ENCODE data around the gene GRID2.
"Not testable (repeated sequence)": the region's sequence is repeated elsewhere in the genome, so short reads cannot be mapped to it uniquely, and the experiment has no call there.

Gene GRID2

GRCh38 chr4:93232883-93233282 is 929.1 kb downstream of the GRID2 start:
- H3K4me2 ChIP-seq, result no peak overlapping the region
- H3K9me3 ChIP-seq, result no peaks in the 10 kb centered on the region
- no peaks in the 10 kb centered on the region for H4K20me1 ChIP-seq
- no peak overlapping the region for H3K9ac ChIP-seq
- H3K27me3 ChIP-seq, result no peaks in the 10 kb centered on the region
- H3K36me3 ChIP-seq, result no peaks in the 10 kb centered on the region
- no peaks in the 10 kb centered on the region for H3K4me1 ChIP-seq
- H3K4me3 ChIP-seq, result no peak overlapping the region
- H3K27ac ChIP-seq, result no peak overlapping the region
- no peak for TF ChIP-seq Cebpa-rat (IDR thresholded peaks at IDR 0.05)

- Histone ChIP-seq H3K27me3 (no peaks in the 10 kb centered on the region), H3K4me1 (no peaks in the 10 kb centered on the region), H3K9ac (no peak overlapping the region), H3K27ac (no peak overlapping the region), H3K36me3 (no peaks in the 10 kb centered on the region), H3K4me2 (no peak overlapping the region), H4K20me1 (no peaks in the 10 kb centered on the region), H3K4me3 (no peak overlapping the region), H3K9me3 (no peaks in the 10 kb centered on the region)
- no peak for TF ChIP-seq Cebpa-rat (IDR thresholded peaks at IDR 0.05)
Observed at GRCh38 chr4:93237521-93237920, 933.8 kb downstream of the GRID2 start.

GRCh38 chr4:93243262-93243661 is 939.5 kb downstream of the GRID2 start:
- Histone ChIP-seq H3K4me3 (no peak overlapping the region), H3K9me3 (no peaks in the 10 kb centered on the region)

GRCh38 chr4:93261207-93261606 is 957.4 kb downstream of the GRID2 start:
- no peak overlapping the region for H3K27ac ChIP-seq
- no peak overlapping the region for H3K9ac ChIP-seq
- TF ChIP-seq Cebpa-rat (IDR thresholded peaks at IDR 0.05), result no peak
- H4K20me1 ChIP-seq, result no peaks in the 10 kb centered on the region
- no peaks in the 10 kb centered on the region for H3K36me3 ChIP-seq
- no peak overlapping the region for H3K4me3 ChIP-seq
- H3K27me3 ChIP-seq, result no peaks in the 10 kb centered on the region
- no peak overlapping the region for H3K4me2 ChIP-seq
- H3K9me3 ChIP-seq, result no peaks in the 10 kb centered on the region
- H3K4me1 ChIP-seq, result no peaks in the 10 kb centered on the region

More at GRCh38 chr4:93243262-93243661, 939.5 kb downstream of the GRID2 start:
- H3K27ac ChIP-seq, result no peak overlapping the region
- TF ChIP-seq Cebpa-rat (IDR thresholded peaks at IDR 0.05), result no peak
- no peak overlapping the region for H3K9ac ChIP-seq
- H3K27me3 ChIP-seq, result no peaks in the 10 kb centered on the region
- H4K20me1 ChIP-seq, result no peaks in the 10 kb centered on the region
- H3K4me1 ChIP-seq, result no peaks in the 10 kb centered on the region
- H3K4me2 ChIP-seq, result no peak overlapping the region
- H3K36me3 ChIP-seq, result no peaks in the 10 kb centered on the region

GRCh38 chr4:93263166-93263565 is 959.4 kb downstream of the GRID2 start:
- Histone ChIP-seq H3K27ac (no peak overlapping the region), H3K4me2 (no peak overlapping the region), H3K36me3 (no peaks in the 10 kb centered on the region), H3K4me1 (no peaks in the 10 kb centered on the region), H3K9me3 (no peaks in the 10 kb centered on the region), H3K4me3 (no peak overlapping the region), H4K20me1 (no peaks in the 10 kb centered on the region), H3K9ac (no peak overlapping the region), H3K27me3 (no peaks in the 10 kb centered on the region)
- TF ChIP-seq Cebpa-rat (IDR thresholded peaks at IDR 0.05), result no peak

- Histone ChIP-seq H4K20me1 (no peaks in the 10 kb centered on the region), H3K4me1 (no peaks in the 10 kb centered on the region), H3K4me3 (no peak overlapping the region), H3K4me2 (no peak overlapping the region), H3K27ac (no peak overlapping the region), H3K36me3 (no peaks in the 10 kb centered on the region), H3K27me3 (no peaks in the 10 kb centered on the region), H3K9me3 (no peaks in the 10 kb centered on the region), H3K9ac (no peak overlapping the region)
- no peak for TF ChIP-seq Cebpa-rat (IDR thresholded peaks at IDR 0.05)
Observed at GRCh38 chr4:93267747-93268146, 964.0 kb downstream of the GRID2 start.

GRCh38 chr4:93285346-93285745 is 981.6 kb downstream of the GRID2 start:
- Histone ChIP-seq H3K9ac (no peak overlapping the region), H3K9me3 (no peaks in the 10 kb centered on the region), H3K36me3 (no peaks in the 10 kb centered on the region), H3K27me3 (no peaks in the 10 kb centered on the region), H3K4me1 (no peaks in the 10 kb centered on the region), H3K4me3 (no peak overlapping the region), H3K4me2 (no peak overlapping the region), H3K27ac (no peak overlapping the region), H4K20me1 (no peaks in the 10 kb centered on the region)
- no peak for TF ChIP-seq Cebpa-rat (IDR thresholded peaks at IDR 0.05)

GRCh38 chr4:93289241-93289640 is 985.5 kb downstream of the GRID2 start:
- Histone ChIP-seq H3K4me3 (no peak overlapping the region), H3K27ac (no peak overlapping the region), H3K4me1 (no peaks in the 10 kb centered on the region), H4K20me1 (no peaks in the 10 kb centered on the region), H3K36me3 (no peaks in the 10 kb centered on the region), H3K4me2 (no peak overlapping the region), H3K9me3 (no peaks in the 10 kb centered on the region), H3K9ac (no peak overlapping the region), H3K27me3 (no peaks in the 10 kb centered on the region)
- TF ChIP-seq Cebpa-rat (IDR thresholded peaks at IDR 0.05), result no peak

- Histone ChIP-seq H3K4me1 (no peaks in the 10 kb centered on the region), H3K4me3 (no peak overlapping the region), H3K27ac (no peak overlapping the region), H3K4me2 (no peak overlapping the region), H3K9me3 (no peaks in the 10 kb centered on the region), H3K27me3 (no peaks in the 10 kb centered on the region), H4K20me1 (no peaks in the 10 kb centered on the region), H3K36me3 (no peaks in the 10 kb centered on the region), H3K9ac (no peak overlapping the region)
- no peak for TF ChIP-seq Cebpa-rat (IDR thresholded peaks at IDR 0.05)
Observed at GRCh38 chr4:93289831-93290230, 986.1 kb downstream of the GRID2 start.

- H3K9ac ChIP-seq, result no peak overlapping the region
- no peak overlapping the region for H3K4me2 ChIP-seq
Observed at GRCh38 chr4:93299118-93299517, 995.4 kb downstream of the GRID2 start.

GRCh38 chr4:93300780-93301555 is 997.2 kb downstream of the GRID2 start:
- not testable (repeated sequence) for H3K27me3 ChIP-seq, H4K20me1 ChIP-seq, H3K27ac ChIP-seq, H3K36me3 ChIP-seq, H3K9ac ChIP-seq, H3K4me3 ChIP-seq, H3K9me3 ChIP-seq
- peaks cover 19% of the 10 kb centered on the region; the same call in 1 of the 2 replicates for H3K4me1 ChIP-seq
- H3K4me2 ChIP-seq, result peak overlapping the region; percentile 22; the same call in 1 of the 2 replicates

More at GRCh38 chr4:93299118-93299517, 995.4 kb downstream of the GRID2 start:
- no peaks in the 10 kb centered on the region for H3K36me3 ChIP-seq
- H3K4me1 ChIP-seq, result peaks cover 19% of the 10 kb centered on the region; the same call in 1 of the 2 replicates
- TF ChIP-seq Cebpa-rat (IDR thresholded peaks at IDR 0.05), result no peak
- no peaks in the 10 kb centered on the region for H3K9me3 ChIP-seq
- H4K20me1 ChIP-seq, result no peaks in the 10 kb centered on the region
- no peak overlapping the region for H3K27ac ChIP-seq
- H3K27me3 ChIP-seq, result no peaks in the 10 kb centered on the region
- H3K4me3 ChIP-seq, result no peak overlapping the region

Data from BLaER1 (cell line).